GM12878 (cell line): ENCODE measurements around the gene ISM1. TPM values are rescaled to one million over a fixed set of nuclear protein-coding genes. Genes with fewer than 3 reads are reported as not detected.

Experiments
- ATAC-seq: fragments of 200-7000 bp; cut with Tn5 transposase; 3 replicates; pipeline ENCODE4 v1.9.1; 2020; ENCODE audit warnings: mild to moderate bottlenecking, moderate library complexity
- BruUV-seq: library from RNA; stranded (reverse); fragments of 400-500 nt; replicated peaks from 2 replicates; lab custom pipeline; 2021; lab: Mats Ljungman, UMichigan
- CTCF ChIA-PET: fragments of 300-600 bp; sonication (Branson Sonifier 250); formaldehyde crosslinking; extraction: SDS; loops from one replicate; lab custom pipeline; 2021; ENCODE audit warnings: inconsistent platforms; lab: Yijun Ruan, JAX
- POLR2A ChIA-PET: fragments of 350-600 bp; formaldehyde crosslinking; extraction: SDS; loops from one replicate; lab custom pipeline; 2021; ENCODE audit warnings: inconsistent platforms; lab: Charles Lee
- RAD21 ChIA-PET: fragments of 300-600 bp; sonication (Branson Sonifier 250); formaldehyde crosslinking; loops from one replicate; lab custom pipeline; 2023; ENCODE audit warnings: antibody characterized with exemption; ENCODE audit not compliant: unreplicated experiment; lab: Charles Lee
- SMC1A ChIA-PET: fragments of 300-600 bp; sonication (Branson Sonifier 250); formaldehyde crosslinking; loops from one replicate; lab custom pipeline; 2023; ENCODE audit not compliant: unreplicated experiment, uncharacterized antibody; lab: Charles Lee
- DNase-seq: peaks from one replicate; pipeline ENCODE4 v3.0.0-alpha.2; 2011; ENCODE audit warnings: low read depth, low spot score
- FAIRE-seq: peaks from 3 replicates; lab custom pipeline; 2011; peaks lifted over from hg19 to GRCh38; lab: Jason Lieb, UNC
- H2AFZ ChIP-seq: 2 replicates; pipeline ENCODE4 v1.6.0; 2011; ENCODE audit warnings: low read depth, low read length, control low read depth; ENCODE audit not compliant: control insufficient read depth
- H3K27ac ChIP-seq: 2 replicates; pipeline ENCODE4 v1.5.1; 2011; ENCODE audit warnings: control low read depth; ENCODE audit not compliant: control insufficient read depth, insufficient read depth
- H3K27me3 ChIP-seq, 2 experiments: replicated peaks in 1 of 2; 2 replicates each; pipeline versions ENCODE4 v1.6.0 to v1.6.1; 2011; ENCODE audit warnings: low read length in 1 of 2; ENCODE audit not compliant: control insufficient read depth in 2 of 2, insufficient read depth in 2 of 2
- H3K36me3 ChIP-seq, 2 experiments: 2 replicates each; pipeline ENCODE4 v1.5.1; 2011; ENCODE audit warnings: low read length in 1 of 2; ENCODE audit not compliant: control insufficient read depth in 2 of 2, insufficient read depth in 2 of 2
- H3K4me1 ChIP-seq: 2 replicates; pipeline ENCODE4 v1.6.1; 2011; ENCODE audit warnings: mild to moderate bottlenecking, low read length, moderate library complexity, mixed read lengths; ENCODE audit not compliant: control insufficient read depth, insufficient read depth
- H3K4me2 ChIP-seq: 2 replicates; pipeline ENCODE4 v1.6.0; 2011; ENCODE audit warnings: control low read depth; ENCODE audit not compliant: control insufficient read depth, insufficient read depth
- H3K4me3 ChIP-seq: fragments of 200-600 bp; sonication (generic); 2 replicates; pipeline ENCODE4 v1.5.1; 2016
- H3K79me2 ChIP-seq: 2 replicates; pipeline ENCODE4 v1.6.0; 2011; ENCODE audit warnings: low read length; ENCODE audit not compliant: control insufficient read depth, insufficient read depth
- H3K9ac ChIP-seq: 2 replicates; pipeline ENCODE4 v1.8.0; 2011; ENCODE audit warnings: low read length, control low read depth, mixed read lengths; ENCODE audit not compliant: control insufficient read depth, insufficient read depth
- H3K9me3 ChIP-seq: replicated peaks from 3 replicates; pipeline ENCODE4 v1.5.1; 2011; ENCODE audit warnings: mild to moderate bottlenecking, low read length; ENCODE audit not compliant: control insufficient read depth, insufficient read depth
- H4K20me1 ChIP-seq: 2 replicates; pipeline ENCODE4 v1.6.0; 2011; ENCODE audit not compliant: control insufficient read depth, insufficient read depth
- MTA3 ChIP-seq: IDR thresholded peaks from 2 replicates; pipeline ENCODE4 v1.6.1; 2012; ENCODE audit warnings: low read length, inconsistent platforms, borderline replicate concordance
- WGBS: methylation state at CpG from one replicate; pipeline ENCODE4 v1.1.6; 2016; ENCODE audit warnings: low lambda C conversion rate; ENCODE audit not compliant: insufficient replicate concordance, insufficient coverage; ENCODE audit errors: missing lambda C conversion rate; 5-methylcytosine and 5-hydroxymethylcytosine counted together
- in situ Hi-C: fragments of 300-500 bp; cut with MboI; formaldehyde crosslinking; loops from 9 replicates; pipeline ENCODE4 v1.14.3; 2018; ENCODE audit warnings: mixed read lengths
- intact Hi-C: fragments of 100-400 bp; cut with micrococcal nuclease; formaldehyde crosslinking; loops from one replicate; pipeline ENCODE4 v1.14.2; 2022; ENCODE audit not compliant: unreplicated experiment
- polyA plus RNA-seq, 11 experiments: library from polyadenylated mRNA; depleted of rRNA in 4 of 11; unstranded in 6 of 11; stranded (reverse) in 5 of 11; fragments of >200 nt; fragmentation: Nextera tagmentation in 4 of 11; fragmentation: Illumina TruSeq in 1 of 11; extraction: Ambion mirVana in 4 of 11; extraction: Trizol in 1 of 11; gene quantifications; 1 replicate in 1 of 11; 2 replicates in 10 of 11; pipeline versions ENCODE4 v1.2.1 to v1.2.3, GENCODE V29; 2011 to 2016; ENCODE audit warnings: inconsistent platforms in 2 of 11, missing spikeins in 2 of 11, low read depth in 1 of 11
- total RNA-seq, 4 experiments: library from RNA; depleted of rRNA in 3 of 4; stranded (reverse); fragments of >200 nt in 3 of 4; fragmentation: Illumina TruSeq in 1 of 4; extraction: Trizol in 1 of 4; gene quantifications; 2 replicates each; pipeline versions ENCODE4 v1.2.1 to v1.2.3, GENCODE V29; 2013 to 2021
- TF ChIP-seq, protein P1 (sequence below): fragments of 450-650 bp; IDR thresholded peaks from 2 replicates; pipeline ENCODE4 v1.6.1; 2017; ENCODE audit warnings: antibody characterized with exemption, mild to moderate bottlenecking, moderate library complexity
- TF ChIP-seq, protein P2 (sequence below): fragments of 450-650 bp; IDR thresholded peaks from 2 replicates; pipeline ENCODE4 v1.6.1; 2017; ENCODE audit warnings: mild to moderate bottlenecking, moderate library complexity

The ISM1 gene
- total and polyA plus RNA-seq, 10 of the 15 experiments (the other 5 are each of a cell fraction or from before 2014, with no cell fraction given): 0.01 to 0.03 TPM; not detected in 8

DNA sequence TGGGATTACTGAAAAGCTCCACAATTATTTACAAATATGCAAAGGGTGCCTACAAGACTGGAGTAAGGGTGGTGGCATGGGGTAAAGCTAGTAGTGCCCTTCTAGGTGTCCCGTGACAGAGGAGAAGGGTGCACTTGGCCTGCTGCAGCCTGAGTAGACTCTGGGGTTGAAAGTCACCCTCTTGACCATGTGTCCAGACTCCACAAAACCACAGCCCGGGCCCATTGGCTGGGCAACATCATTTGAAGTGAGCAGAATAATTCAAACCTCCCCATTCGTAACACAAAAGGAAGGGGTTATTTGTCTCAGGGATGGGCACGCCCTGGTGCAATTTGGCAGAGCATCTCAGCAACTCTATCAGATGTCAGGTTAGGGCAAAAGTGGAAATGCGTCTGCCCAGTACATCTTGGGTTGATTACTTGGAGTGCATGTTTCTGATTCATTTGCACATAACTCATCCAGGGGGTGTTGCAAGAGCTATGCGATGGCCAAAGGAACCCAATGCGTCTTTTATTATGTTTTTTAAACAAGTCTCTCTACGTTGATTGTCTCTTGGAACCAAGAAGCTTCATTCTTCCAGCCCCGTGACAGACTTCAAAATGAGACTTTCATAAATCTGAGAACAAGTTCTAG lies 56.7 kb downstream of the ISM1 start:
- intact Hi-C loops: no loop called here
- in situ Hi-C loops: no loop called here
- WGBS: 25% methylated on average over 9 of the region's 9 CpGs
- Histone ChIP-seq H3K4me2 (no peak overlapping the region), H4K20me1 (no peaks in the 10 kb centered on the region), H3K79me2 (no peaks in the 10 kb centered on the region)
- DNase-seq (no peak), FAIRE-seq (no peak)
- TF ChIP-seq MTA3: no peak
- TF ChIP-seq, protein P1, sequence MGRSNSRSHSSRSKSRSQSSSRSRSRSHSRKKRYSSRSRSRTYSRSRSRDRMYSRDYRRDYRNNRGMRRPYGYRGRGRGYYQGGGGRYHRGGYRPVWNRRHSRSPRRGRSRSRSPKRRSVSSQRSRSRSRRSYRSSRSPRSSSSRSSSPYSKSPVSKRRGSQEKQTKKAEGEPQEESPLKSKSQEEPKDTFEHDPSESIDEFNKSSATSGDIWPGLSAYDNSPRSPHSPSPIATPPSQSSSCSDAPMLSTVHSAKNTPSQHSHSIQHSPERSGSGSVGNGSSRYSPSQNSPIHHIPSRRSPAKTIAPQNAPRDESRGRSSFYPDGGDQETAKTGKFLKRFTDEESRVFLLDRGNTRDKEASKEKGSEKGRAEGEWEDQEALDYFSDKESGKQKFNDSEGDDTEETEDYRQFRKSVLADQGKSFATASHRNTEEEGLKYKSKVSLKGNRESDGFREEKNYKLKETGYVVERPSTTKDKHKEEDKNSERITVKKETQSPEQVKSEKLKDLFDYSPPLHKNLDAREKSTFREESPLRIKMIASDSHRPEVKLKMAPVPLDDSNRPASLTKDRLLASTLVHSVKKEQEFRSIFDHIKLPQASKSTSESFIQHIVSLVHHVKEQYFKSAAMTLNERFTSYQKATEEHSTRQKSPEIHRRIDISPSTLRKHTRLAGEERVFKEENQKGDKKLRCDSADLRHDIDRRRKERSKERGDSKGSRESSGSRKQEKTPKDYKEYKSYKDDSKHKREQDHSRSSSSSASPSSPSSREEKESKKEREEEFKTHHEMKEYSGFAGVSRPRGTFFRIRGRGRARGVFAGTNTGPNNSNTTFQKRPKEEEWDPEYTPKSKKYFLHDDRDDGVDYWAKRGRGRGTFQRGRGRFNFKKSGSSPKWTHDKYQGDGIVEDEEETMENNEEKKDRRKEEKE: no peak
- TF ChIP-seq, protein P2, sequence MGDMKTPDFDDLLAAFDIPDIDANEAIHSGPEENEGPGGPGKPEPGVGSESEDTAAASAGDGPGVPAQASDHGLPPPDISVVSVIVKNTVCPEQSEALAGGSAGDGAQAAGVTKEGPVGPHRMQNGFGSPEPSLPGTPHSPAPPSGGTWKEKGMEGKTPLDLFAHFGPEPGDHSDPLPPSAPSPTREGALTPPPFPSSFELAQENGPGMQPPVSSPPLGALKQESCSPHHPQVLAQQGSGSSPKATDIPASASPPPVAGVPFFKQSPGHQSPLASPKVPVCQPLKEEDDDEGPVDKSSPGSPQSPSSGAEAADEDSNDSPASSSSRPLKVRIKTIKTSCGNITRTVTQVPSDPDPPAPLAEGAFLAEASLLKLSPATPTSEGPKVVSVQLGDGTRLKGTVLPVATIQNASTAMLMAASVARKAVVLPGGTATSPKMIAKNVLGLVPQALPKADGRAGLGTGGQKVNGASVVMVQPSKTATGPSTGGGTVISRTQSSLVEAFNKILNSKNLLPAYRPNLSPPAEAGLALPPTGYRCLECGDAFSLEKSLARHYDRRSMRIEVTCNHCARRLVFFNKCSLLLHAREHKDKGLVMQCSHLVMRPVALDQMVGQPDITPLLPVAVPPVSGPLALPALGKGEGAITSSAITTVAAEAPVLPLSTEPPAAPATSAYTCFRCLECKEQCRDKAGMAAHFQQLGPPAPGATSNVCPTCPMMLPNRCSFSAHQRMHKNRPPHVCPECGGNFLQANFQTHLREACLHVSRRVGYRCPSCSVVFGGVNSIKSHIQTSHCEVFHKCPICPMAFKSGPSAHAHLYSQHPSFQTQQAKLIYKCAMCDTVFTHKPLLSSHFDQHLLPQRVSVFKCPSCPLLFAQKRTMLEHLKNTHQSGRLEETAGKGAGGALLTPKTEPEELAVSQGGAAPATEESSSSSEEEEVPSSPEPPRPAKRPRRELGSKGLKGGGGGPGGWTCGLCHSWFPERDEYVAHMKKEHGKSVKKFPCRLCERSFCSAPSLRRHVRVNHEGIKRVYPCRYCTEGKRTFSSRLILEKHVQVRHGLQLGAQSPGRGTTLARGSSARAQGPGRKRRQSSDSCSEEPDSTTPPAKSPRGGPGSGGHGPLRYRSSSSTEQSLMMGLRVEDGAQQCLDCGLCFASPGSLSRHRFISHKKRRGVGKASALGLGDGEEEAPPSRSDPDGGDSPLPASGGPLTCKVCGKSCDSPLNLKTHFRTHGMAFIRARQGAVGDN: no peak
- TF ChIP-seq, all 136 proteins: peak for 0
- Histone ChIP-seq H3K36me3 (no peaks in the 10 kb centered on the region), H2AFZ (no peak overlapping the region), H3K9ac (no peak overlapping the region), H3K4me3 (no peak overlapping the region), H3K27me3 (0 out of 4 replicates have a peak, but pooled peaks cover 0 to 1% of the 10 kb centered on the region in 2 experiments), H3K4me1 (no peaks in the 10 kb centered on the region), H3K9me3 (no peaks in the 10 kb centered on the region), H3K27ac (no peak overlapping the region)
- CTCF ChIA-PET: interaction anchor here (1.0 to 1.7 kb wide), 5 partner anchors 9 to 268 kb away, joined by 3 to 8 read pairs (median 4); no protein-coding TSS in a partner anchor
- no TSS peak for BruUV-seq
- RAD21 ChIA-PET: interaction anchor here (0.7 kb wide), 1 partner anchor 269 kb away, joined by 4 read pairs; no protein-coding TSS in a partner anchor
- POLR2A ChIA-PET: no interaction called here
- no peak for ATAC-seq
- SMC1A ChIA-PET: interaction anchor here (0.7 to 1.1 kb wide), 4 partner anchors 11 to 124 kb away, joined by 3 read pairs; no protein-coding TSS in a partner anchor
